CD14-positive monocyte (primary cell): Measurements from ENCODE around the gene AHI1. TPM values are rescaled to one million over a fixed set of nuclear protein-coding genes. Genes with fewer than 3 reads are reported as not detected.

Experiments used
- DNase-seq, 3 donors: peaks; one replicate each; pipeline ENCODE4 v3.0.0-alpha.2; 2011 to 2022
- H2AFZ ChIP-seq: 2 replicates; pipeline ENCODE4 v1.6.0; 2012; ENCODE audit warnings: mild to moderate bottlenecking, low read depth, low read length, inconsistent platforms; ENCODE audit not compliant: insufficient read depth, poor library complexity, severe bottlenecking
- H3K27ac ChIP-seq, 2 donors: 1 replicate in 1 of 2; 2 replicates in 1 of 2; pipeline ENCODE4 v1.5.1; 2012 to 2013; ENCODE audit warnings: low read length in 2 of 2, control low read depth in 1 of 2, inconsistent platforms in 1 of 2, low read depth in 1 of 2, mild to moderate bottlenecking in 1 of 2
- H3K27me3 ChIP-seq, 2 donors: one replicate each; pipeline versions ENCODE4 v1.6.0 to v1.6.1; 2011 to 2013; ENCODE audit warnings: low read length in 2 of 2; ENCODE audit not compliant: control insufficient read depth in 2 of 2, insufficient read depth in 2 of 2
- H3K36me3 ChIP-seq, 2 donors: replicated peaks in 1 of 2; 1 replicate in 1 of 2; 2 replicates in 1 of 2; pipeline versions ENCODE4 v1.5.1 to v1.6.1; 2012 to 2013; ENCODE audit warnings: low read length in 2 of 2, control low read depth in 1 of 2, inconsistent platforms in 1 of 2, mild to moderate bottlenecking in 1 of 2; ENCODE audit not compliant: insufficient read depth in 2 of 2, control insufficient read depth in 1 of 2
- H3K4me1 ChIP-seq, 2 donors: 1 replicate in 1 of 2; 2 replicates in 1 of 2; pipeline versions ENCODE4 v1.5.1 to v1.6.1; 2012 to 2013; ENCODE audit warnings: low read length in 2 of 2, control low read depth in 1 of 2, inconsistent platforms in 1 of 2, mild to moderate bottlenecking in 1 of 2, moderate library complexity in 1 of 2; ENCODE audit not compliant: insufficient read depth in 2 of 2, control insufficient read depth in 1 of 2
- H3K4me2 ChIP-seq: replicated peaks from 2 replicates; pipeline ENCODE3; 2012; ENCODE audit warnings: low read length, moderate library complexity, mild to moderate bottlenecking; ENCODE audit not compliant: poor library complexity, severe bottlenecking; ENCODE audit errors: extremely low read depth
- H3K4me3 ChIP-seq, 3 experiments: fragments of 200-600 bp in 1 of 3; sonication (generic) in 1 of 3; replicated peaks in 1 of 3; 1 replicate in 2 of 3; 2 replicates in 1 of 3; pipeline ENCODE4 v1.5.1; 2011 to 2013; ENCODE audit warnings: low read length in 3 of 3, mild to moderate bottlenecking in 3 of 3, control low read depth in 2 of 3, low read depth in 2 of 3, inconsistent platforms in 1 of 3, moderate library complexity in 1 of 3
- H3K79me2 ChIP-seq: 2 replicates; pipeline ENCODE4 v1.6.0; 2012; ENCODE audit warnings: mild to moderate bottlenecking, control low read depth, inconsistent platforms, low read length, moderate library complexity; ENCODE audit not compliant: insufficient read depth
- H3K9ac ChIP-seq: 2 replicates; pipeline ENCODE4 v1.6.0; 2017; ENCODE audit warnings: low read length, mild to moderate bottlenecking; ENCODE audit not compliant: insufficient read depth, poor library complexity, severe bottlenecking
- H3K9me3 ChIP-seq, 2 donors: replicated peaks in 1 of 2; 1 replicate in 1 of 2; 2 replicates in 1 of 2; pipeline versions ENCODE4 v1.5.1 to v1.6.1; 2012 to 2013; ENCODE audit warnings: low read length in 2 of 2, control low read depth in 1 of 2; ENCODE audit not compliant: control insufficient read depth in 1 of 2, insufficient read depth in 1 of 2
- H4K20me1 ChIP-seq: 2 replicates; pipeline ENCODE4 v1.6.0; 2012; ENCODE audit warnings: mild to moderate bottlenecking, low read length, control low read depth, moderate library complexity; ENCODE audit not compliant: insufficient read depth
- H3K27ac Mint-ChIP-seq, 7 donors: one replicate each; pipeline ENCODE4 v1.8.0; 2020; ENCODE audit warnings: mild to moderate bottlenecking in 7 of 7, mixed read lengths in 7 of 7, moderate library complexity in 6 of 7, inconsistent platforms in 2 of 7
- H3K27me3 Mint-ChIP-seq, 3 donors: one replicate each; pipeline ENCODE4 v1.8.0; 2021 to 2022; ENCODE audit warnings: low read depth in 3 of 3, mild to moderate bottlenecking in 3 of 3, mixed read lengths in 3 of 3, moderate library complexity in 3 of 3, inconsistent platforms in 1 of 3
- H3K36me3 Mint-ChIP-seq, 2 donors: one replicate each; pipeline ENCODE4 v1.8.0; 2020; ENCODE audit warnings: mixed read lengths in 2 of 2, inconsistent platforms in 1 of 2, mild to moderate bottlenecking in 1 of 2
- H3K4me1 Mint-ChIP-seq: one replicate; pipeline ENCODE4 v1.8.0; 2020; ENCODE audit warnings: mild to moderate bottlenecking, mixed read lengths
- H3K4me3 Mint-ChIP-seq, 2 donors: one replicate each; pipeline ENCODE4 v1.8.0; 2020; ENCODE audit warnings: mild to moderate bottlenecking in 2 of 2, mixed read lengths in 2 of 2, moderate library complexity in 1 of 2
- H3K9me3 Mint-ChIP-seq, 7 donors: one replicate each; pipeline ENCODE4 v1.8.0; 2020 to 2022; ENCODE audit warnings: mixed read lengths in 7 of 7, mild to moderate bottlenecking in 6 of 7, moderate library complexity in 6 of 7, inconsistent platforms in 2 of 7
- WGBS: methylation state at CpG from one replicate; pipeline ENCODE4 v1.1.5; 2013; ENCODE audit warnings: missing lambda C conversion rate; ENCODE audit not compliant: insufficient coverage; 5-methylcytosine and 5-hydroxymethylcytosine counted together
- intact Hi-C, 2 donors: fragments of 100-400 bp; cut with micrococcal nuclease; formaldehyde crosslinking; loops; one replicate each; pipeline versions ENCODE4 v1.15.0 to v1.15.1; 2023
- polyA plus RNA-seq, 3 donors: library from polyadenylated mRNA; depleted of rRNA in 1 of 3; unstranded in 2 of 3; stranded (reverse) in 1 of 3; fragments of 300-500 nt in 2 of 3; fragments of >200 nt in 1 of 3; fragmentation: Illumina TruSeq in 2 of 3; gene quantifications; 1 replicate in 2 of 3; 2 replicates in 1 of 3; pipeline ENCODE4 v1.2.3, GENCODE V29; 2012 to 2021
- TF ChIP-seq, protein P1 (sequence below): fragments of 200-600 bp; IDR thresholded peaks from one replicate; pipeline ENCODE4 v1.8.0; 2022; ENCODE audit warnings: antibody characterized with exemption, mild to moderate bottlenecking

Gene AHI1
- polyA plus RNA-seq, 3 donors, result 0.91 to 2.8 (median 1.4) TPM

DNA sequence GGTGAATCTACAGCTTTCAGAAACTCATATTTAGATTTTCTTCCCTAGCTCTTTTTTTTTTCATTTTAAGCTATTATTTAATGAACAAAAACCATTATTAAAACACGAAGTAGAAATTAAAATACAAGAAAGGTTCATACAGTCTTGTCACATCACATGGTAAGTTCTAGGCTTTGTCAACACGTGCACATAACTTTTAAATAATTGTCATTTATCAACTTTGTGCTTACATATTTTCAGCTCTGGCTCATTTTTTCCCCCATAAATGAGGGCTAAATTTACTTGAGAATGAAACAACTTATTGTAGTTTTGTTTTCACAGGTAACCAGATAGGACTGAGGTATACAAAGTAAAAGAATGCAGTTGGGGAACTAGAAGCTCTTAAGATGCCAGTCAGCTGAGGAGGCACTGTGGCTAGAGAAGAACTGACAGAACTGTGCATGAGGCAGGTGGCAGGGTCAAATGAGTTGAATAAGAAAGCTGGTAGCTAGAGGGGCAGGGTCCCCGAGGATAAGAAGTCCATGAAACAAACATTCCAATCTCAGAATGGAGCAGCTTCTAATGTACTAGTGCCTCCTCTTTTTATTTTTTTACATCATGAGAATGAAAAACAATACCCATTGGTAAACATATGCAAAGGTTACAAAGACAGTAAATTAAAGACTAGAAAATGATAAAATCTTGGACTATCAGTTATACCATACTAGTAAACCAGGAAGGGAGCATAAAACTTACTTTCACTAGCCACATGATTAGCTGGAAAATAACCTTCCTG is 174.9 kb downstream of the AHI1 start:
- H3K27me3 ChIP-seq, result no peaks in the 10 kb centered on the region
- intact Hi-C loops, result no loop called here
- TF ChIP-seq, protein P1, sequence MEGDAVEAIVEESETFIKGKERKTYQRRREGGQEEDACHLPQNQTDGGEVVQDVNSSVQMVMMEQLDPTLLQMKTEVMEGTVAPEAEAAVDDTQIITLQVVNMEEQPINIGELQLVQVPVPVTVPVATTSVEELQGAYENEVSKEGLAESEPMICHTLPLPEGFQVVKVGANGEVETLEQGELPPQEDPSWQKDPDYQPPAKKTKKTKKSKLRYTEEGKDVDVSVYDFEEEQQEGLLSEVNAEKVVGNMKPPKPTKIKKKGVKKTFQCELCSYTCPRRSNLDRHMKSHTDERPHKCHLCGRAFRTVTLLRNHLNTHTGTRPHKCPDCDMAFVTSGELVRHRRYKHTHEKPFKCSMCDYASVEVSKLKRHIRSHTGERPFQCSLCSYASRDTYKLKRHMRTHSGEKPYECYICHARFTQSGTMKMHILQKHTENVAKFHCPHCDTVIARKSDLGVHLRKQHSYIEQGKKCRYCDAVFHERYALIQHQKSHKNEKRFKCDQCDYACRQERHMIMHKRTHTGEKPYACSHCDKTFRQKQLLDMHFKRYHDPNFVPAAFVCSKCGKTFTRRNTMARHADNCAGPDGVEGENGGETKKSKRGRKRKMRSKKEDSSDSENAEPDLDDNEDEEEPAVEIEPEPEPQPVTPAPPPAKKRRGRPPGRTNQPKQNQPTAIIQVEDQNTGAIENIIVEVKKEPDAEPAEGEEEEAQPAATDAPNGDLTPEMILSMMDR, result no peak
- peaks cover 37% of the 10 kb centered on the region for H3K4me1 Mint-ChIP-seq
- peaks cover 0 to 2% (median 2%) of the 10 kb centered on the region in 3 donors for H3K27me3 Mint-ChIP-seq
- H3K36me3 ChIP-seq, result no peaks in the 10 kb centered on the region
- H3K9me3 Mint-ChIP-seq, result no peaks in the 10 kb centered on the region
- no peak overlapping the region for H3K9ac ChIP-seq
- no peaks in the 10 kb centered on the region for H3K9me3 ChIP-seq
- peak overlapping the region in 1 of 3 experiments; percentile 44 for H3K4me3 ChIP-seq
- no CpG with 5 or more reads among the region's 3 CpGs for WGBS
- peaks cover 22 to 34% of the 10 kb centered on the region in 2 donors for H3K4me1 ChIP-seq
- H4K20me1 ChIP-seq, result no peaks in the 10 kb centered on the region
- peak overlapping the region; percentile 46 for H3K4me2 ChIP-seq
- H3K36me3 Mint-ChIP-seq, result no peaks in the 10 kb centered on the region
- H2AFZ ChIP-seq, result peak overlapping the region; percentile 9
- H3K27ac Mint-ChIP-seq, result peak overlapping the region in 1 of 7 donors; percentile 78
- peak overlapping the region in 1 of 2 donors; percentile 44 for H3K27ac ChIP-seq
- DNase-seq, result no peak
- H3K79me2 ChIP-seq, result no peaks in the 10 kb centered on the region
- H3K4me3 Mint-ChIP-seq, result peak overlapping the region in 1 of 2 donors; percentile 82

DNA sequence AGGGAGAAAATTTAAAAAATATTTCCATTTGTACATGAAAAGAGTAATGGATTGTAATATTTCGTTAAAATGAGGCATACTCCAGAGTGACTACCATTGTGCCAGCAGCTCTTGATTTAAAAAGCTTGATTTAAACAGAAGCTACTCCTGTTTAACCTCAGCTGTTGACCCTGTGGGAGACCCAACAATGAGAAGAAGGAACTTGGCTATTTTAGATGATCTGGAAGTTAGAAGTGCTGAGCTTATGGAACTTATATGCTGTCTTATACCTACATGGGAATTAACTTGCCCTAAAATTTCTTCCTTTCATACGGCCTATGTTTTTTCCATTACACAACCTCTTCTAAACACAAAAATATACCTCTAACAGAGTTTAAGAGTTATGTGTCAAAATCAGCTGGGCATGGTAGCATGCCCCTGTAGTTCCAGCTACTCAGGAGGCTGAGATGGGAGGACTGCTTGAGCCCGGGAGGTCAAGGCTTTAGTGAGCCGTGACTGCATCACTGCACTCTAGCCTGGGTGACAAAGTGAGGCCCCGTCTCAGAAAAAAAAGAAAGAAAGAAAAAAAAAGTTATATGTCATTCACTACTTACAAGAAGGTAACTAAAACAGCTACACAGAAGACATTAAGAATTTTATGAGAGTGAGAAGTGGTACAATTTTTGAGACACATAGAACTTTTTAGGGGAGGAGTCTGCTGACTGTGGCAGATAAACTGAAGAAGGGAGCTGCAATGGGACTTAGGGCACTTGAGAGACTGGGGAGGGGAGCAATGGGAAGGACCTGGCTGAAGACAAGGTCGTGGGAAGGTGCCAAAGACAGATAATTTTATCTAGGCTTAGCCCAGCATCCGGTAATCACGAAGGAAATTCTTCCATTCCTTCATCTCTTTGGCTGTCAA is 176.6 kb downstream of the AHI1 start:
- Histone ChIP-seq H2AFZ (no peak overlapping the region), H4K20me1 (no peaks in the 10 kb centered on the region), H3K79me2 (no peaks in the 10 kb centered on the region), H3K36me3 (no peaks in the 10 kb centered on the region), H3K9me3 (no peaks in the 10 kb centered on the region), H3K4me1 (peaks cover 17 to 27% of the 10 kb centered on the region in 2 donors), H3K4me2 (no peak overlapping the region), H3K27ac (no peak overlapping the region), H3K4me3 (no peak overlapping the region), H3K27me3 (no peaks in the 10 kb centered on the region), H3K9ac (no peak overlapping the region)
- WGBS, result no CpG with 5 or more reads among the region's 8 CpGs
- peaks cover 0 to 2% (median 2%) of the 10 kb centered on the region in 3 donors for H3K27me3 Mint-ChIP-seq
- peak overlapping the region in 3 of 7 donors; percentile 21 to 58 (median 33) for H3K27ac Mint-ChIP-seq
- DNase-seq, result no peak
- H3K9me3 Mint-ChIP-seq, result no peaks in the 10 kb centered on the region
- no peak overlapping the region for H3K4me3 Mint-ChIP-seq
- TF ChIP-seq, protein P1, result no peak
- peaks cover 31% of the 10 kb centered on the region for H3K4me1 Mint-ChIP-seq
- intact Hi-C loops, result no loop called here
- H3K36me3 Mint-ChIP-seq, result no peaks in the 10 kb centered on the region
